HG03342 (cell line): ENCODE results near the gene PRXL2C.

Experiments used
- ATAC-seq: cut with Tn5 transposase; IDR thresholded peaks from one replicate; pipeline ENCODE4 v1.9.1; 2021; ENCODE audit warnings: mild to moderate bottlenecking, moderate library complexity; ENCODE audit not compliant: unreplicated experiment

The PRXL2C gene

DNA sequence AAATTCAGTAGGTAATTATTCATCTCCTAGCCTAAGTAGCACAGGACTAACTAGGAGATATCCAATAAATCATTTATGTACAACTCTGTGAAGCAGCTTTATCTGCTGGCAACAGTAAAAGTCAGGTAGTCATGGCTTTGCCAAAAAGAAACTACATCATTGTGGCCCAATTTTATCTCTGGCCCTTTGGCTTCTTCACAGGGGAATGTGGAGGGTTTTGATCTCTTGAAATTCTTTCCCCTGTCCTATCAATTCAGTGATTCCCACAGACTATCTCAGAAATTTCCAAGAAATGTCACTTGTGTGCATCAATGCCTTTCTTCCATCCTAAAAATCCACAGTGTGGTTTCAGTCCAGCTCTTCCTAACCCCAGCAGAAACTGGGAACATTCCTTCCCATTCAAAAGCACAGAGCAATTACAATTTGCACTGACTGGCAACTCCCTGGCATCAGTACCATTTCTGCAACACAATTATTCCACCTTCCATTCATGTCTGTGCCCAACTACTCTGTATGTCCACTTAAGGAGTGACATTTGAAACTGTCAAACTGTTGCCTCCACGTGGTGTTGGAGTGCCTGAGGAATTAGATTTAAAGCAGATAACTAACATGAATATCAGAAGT is 42.0 kb downstream of the PRXL2C start:
- no peak for ATAC-seq

DNA sequence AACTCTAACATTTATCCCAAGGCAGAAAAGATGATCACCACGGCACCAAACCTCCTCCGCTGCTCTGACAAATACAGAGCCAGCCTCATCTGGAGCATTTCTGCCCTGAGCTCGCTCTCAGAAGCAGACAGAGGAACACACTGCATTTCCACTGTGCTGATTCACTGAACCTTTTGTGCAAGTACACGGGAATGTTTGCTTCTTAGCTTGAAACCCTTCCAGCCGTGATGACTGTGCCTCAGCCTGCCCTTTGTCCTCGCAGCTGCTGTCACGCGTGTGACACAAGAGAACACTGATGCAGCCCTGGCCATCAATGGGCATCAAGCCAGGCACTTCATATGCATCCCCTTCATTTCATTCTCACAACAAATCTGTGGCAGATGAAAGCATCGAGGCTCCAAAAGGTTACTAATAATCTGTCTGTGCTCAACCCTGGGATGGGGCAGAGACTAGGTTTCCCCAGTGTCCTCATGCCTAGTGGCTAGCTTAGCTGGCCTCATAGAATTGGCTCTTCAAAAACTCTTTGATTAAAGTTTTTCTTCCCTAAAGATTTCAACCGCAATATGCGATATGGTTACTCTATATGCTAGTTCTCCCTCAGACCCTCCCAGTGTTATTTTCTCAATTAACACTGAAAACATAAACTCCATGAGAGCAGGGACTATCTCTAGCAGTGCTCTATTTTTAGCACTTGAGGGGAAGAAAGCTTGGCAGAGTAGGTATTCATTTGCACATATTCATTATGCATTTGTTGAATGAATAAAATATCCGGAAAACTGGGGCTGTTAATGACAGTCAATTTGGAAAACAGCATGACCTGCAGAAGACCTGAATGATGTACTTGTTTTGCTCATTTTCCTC is 42.8 kb downstream of the PRXL2C start:
- ATAC-seq: no peak

DNA sequence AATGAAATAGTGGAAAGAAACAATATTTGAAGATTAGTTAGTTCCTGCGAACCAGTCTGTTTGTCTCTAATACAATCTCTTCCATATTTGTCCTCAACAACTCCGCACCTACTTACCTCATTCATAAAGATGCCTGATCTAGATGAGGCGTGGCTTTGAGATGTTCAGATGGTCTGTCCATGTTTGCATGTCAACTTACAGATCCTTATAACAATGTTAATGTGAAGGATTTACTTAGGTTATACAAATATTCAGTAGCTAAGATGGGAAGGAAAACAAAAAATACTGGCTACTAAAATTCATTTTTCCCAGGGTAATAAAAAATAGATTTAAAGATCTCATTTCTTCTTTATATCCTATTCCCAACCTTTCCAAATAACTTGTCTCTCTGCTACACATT is 43.8 kb downstream of the PRXL2C start:
- no peak for ATAC-seq

DNA sequence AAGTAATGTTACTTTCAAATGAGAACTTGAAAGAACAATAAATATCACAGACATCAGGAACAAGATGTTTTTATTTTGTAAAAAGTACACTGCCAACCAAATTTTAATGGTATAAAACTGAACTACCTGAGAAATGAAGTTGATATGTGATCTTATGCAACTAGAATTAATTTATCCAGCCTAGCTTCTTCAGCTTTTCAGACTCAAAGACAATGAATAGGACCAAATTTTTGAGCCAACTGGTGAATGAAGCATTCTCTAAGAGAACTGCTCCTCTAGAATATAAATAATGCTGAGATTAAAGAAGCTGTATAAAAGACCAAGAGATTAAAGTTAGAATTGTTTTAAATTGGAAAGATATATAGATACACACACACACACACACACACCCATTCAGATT is 45.4 kb downstream of the PRXL2C start:
- ATAC-seq: no peak

DNA sequence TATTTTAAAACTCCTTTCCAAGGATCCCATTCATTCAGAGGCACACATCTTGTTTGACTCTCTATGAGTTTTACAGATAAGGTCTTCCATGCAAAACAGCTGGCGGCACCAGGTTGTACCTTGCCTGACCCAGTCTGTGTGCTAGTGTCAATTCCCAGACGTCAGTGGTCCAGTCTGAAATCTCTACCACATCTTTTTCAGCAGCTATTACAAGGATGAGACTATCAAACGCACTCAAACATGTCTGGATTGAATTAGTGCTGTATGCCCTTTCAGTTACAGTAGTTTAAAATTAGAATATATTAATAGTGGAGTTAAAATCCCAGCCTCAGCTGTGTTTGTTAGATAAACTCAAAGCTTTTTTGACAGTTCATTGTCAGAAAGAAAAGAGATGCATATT is 47.1 kb downstream of the PRXL2C start:
- ATAC-seq: no peak

DNA sequence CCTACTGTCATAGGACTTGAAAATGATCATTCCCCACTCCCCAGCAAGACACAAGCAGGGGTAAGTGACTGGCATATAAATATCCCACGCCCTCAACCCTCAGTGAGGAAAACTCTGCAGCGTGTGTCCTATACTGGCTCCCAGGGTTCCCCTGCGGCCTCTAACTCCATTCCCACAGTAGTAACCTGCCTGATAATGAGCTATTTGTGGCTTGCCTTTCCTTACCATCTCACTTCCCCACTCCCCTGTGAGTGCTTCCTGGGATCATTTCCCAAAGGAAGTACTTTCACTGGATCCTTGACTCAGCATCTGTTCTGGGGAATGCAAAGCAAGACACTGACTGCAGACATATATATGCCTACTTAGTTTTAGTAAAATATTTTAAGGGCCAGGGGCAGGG is 49.8 kb downstream of the PRXL2C start:
- no peak for ATAC-seq

DNA sequence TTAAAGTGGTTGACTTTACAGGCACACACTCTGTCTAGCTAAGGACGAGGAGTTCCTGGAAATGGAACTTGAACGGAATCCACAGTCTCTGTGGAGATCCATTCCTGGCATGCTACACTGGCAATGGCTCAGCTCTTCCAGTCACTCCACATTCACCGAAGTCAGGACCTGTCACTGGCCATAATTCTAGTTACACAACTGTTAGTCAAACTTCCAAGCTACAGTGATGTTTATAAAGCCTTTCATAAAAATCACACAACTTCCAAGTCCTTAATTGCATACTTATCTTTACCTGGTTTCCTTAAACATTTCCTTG is 51.2 kb downstream of the PRXL2C start:
- no peak for ATAC-seq

DNA sequence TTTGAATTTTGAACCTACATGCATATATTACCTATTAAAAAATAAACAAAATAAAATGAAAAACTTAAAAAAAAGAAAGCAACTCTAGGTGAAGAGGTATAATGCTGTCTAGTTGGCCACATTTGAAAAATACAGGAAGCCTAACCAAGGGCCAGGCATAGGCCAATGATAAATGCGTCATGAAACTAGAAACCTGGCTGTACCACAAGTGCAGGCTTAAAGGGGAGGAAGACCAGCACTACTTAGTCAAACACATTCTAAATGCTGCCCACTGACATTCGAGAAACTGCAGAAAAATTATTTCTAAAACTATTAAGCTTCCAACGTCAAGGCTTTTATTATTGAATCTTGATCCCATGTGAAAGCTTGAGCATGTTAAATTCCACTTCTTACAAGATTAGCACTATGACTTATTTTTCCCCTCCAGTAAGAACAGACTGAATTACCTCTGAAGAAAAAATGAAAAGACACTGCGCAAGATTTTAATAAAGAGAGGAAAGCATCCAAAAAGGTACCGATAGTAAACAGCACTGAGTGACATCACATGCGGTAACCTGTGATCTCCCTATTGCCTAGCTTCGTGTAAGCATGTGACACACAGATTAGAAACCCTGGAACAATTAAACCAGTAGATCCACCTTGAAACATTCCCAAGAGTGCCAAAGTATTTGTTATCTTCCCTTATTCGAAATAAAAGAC is 51.7 kb downstream of the PRXL2C start:
- ATAC-seq: no peak

DNA sequence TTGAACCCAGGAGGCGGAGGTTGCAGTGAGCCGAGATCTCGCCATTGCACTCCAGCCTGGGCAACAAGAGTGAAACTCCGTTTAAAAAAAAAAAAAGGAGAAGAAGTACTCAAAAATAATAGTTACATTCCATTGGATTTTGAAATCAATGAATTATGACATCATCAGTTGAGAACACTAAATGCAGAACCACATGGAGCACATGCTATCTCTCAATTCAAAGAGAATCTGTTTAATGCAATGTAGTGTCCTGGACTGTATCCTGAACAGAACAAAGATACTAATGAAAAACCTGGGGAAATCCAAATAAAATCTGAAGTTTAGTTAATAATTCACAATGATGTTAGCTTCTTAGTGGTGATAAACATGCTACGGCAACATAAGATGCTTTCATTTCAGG is 55.8 kb downstream of the PRXL2C start:
- ATAC-seq: no peak

DNA sequence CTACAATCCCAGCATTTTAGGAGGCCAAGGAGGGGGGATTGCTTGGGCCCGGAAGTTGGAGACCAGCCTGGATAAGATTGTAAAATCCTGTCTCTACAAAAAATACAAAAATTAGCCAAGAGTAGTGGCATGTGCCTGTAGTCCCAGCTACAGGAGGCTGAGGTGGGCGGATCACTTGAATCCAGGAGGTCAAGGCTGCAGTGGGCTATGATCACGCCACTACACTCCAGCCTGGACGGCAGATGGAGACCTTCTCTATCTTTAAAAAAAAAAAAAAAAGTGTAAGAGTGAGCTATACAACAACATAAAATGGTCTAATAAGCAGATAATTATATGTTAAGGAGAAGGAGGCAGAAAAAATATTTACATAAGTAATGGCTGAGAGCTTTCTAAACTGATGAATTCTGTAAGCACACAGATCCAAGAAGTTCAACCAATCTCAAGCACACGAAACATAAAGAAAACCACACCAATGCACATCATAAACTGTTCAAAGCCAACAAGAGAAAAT is 58.5 kb downstream of the PRXL2C start:
- ATAC-seq: no peak
